Astrocyte of the cerebellum (primary cell): ENCODE results near the gene NFIX.

ENCODE experiments used
- DNase-seq: peaks from one replicate; pipeline ENCODE4 v3.0.0-alpha.2; 2011; ENCODE audit warnings: low read depth
- H3K4me3 ChIP-seq: 2 replicates; pipeline ENCODE4 v1.5.1; 2011; ENCODE audit warnings: mild to moderate bottlenecking, low read depth, low read length, moderate library complexity
- CTCF ChIP-seq: IDR thresholded peaks from 2 replicates; pipeline ENCODE4 v1.5.1; 2012; ENCODE audit warnings: low read length, low read depth, moderate library complexity, mild to moderate bottlenecking; ENCODE audit errors: missing control alignments
- in situ Hi-C: cut with HindIII; loops from 2 replicates; pipeline ENCODE4 v1.10.0; 2017; ENCODE audit warnings: low sequenced_read_pairs

Gene NFIX

GRCh38 chr19:13078381-13078780, 83.1 kb downstream of the NFIX start:
- in situ Hi-C loops, result no loop called here
- no peak for TF ChIP-seq CTCF
- DNase-seq, result no peak
- H3K4me3 ChIP-seq, result no peak overlapping the region

DNA sequence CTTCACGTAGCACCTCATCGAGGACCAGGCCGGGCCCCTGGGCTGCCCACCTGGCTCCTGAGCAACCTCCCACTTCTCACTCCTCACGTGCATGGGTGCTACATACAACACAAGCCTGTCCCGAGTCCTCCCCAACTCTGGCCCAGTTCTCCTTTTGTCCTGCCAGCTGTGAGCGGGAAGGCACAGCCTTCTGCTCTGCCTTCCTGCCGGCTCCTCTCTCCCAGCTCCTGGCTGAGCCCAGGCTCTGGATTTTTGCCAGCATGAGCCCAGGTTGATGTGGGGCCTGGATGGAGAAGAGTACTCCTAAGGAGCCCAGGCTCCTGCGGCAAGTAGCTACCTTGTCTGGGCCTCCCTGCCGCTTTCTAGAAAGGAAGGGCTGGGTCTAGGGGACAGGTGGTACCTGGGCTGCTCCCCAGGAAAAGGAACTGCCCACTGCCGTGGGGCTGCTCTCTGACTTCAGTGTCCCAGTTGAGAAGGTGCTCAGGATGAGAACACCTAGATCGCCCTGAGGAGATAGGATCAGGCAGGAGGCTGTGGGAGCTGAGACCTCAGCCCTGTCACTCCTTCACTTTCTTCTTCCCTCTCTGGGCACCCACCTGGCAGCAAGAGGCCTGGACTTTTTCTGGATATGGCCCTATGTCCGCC, 83.7 kb downstream of the NFIX start:
- in situ Hi-C loops, result no loop called here
- no peak for TF ChIP-seq CTCF
- no peak overlapping the region for H3K4me3 ChIP-seq
- DNase-seq, result no peak

DNA sequence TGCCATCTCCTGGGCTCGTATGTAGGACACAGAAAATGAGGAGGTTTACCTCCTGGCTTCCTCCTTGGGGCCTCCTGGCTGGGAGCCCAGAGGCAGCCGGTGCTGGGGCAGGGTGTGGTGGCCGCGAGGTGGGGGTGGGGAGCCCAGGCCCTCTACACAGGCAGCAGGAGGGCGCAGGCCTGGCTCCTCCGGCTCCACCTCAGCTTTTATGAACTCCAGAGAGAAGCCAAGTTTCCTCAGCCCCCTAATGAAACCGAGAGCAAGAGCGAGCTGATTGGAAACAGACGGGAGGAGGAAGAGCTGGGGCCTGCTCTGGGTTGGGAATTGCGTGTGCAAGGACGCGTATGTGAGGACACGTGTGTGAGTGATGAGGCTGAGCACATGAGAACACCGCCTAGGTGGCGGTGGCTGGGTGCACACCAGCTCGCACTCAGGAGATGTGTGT, 84.3 kb downstream of the NFIX start:
- no peak for TF ChIP-seq CTCF
- no peak overlapping the region for H3K4me3 ChIP-seq
- in situ Hi-C loops, result no loop called here
- peak; percentile 42 for DNase-seq

DNA sequence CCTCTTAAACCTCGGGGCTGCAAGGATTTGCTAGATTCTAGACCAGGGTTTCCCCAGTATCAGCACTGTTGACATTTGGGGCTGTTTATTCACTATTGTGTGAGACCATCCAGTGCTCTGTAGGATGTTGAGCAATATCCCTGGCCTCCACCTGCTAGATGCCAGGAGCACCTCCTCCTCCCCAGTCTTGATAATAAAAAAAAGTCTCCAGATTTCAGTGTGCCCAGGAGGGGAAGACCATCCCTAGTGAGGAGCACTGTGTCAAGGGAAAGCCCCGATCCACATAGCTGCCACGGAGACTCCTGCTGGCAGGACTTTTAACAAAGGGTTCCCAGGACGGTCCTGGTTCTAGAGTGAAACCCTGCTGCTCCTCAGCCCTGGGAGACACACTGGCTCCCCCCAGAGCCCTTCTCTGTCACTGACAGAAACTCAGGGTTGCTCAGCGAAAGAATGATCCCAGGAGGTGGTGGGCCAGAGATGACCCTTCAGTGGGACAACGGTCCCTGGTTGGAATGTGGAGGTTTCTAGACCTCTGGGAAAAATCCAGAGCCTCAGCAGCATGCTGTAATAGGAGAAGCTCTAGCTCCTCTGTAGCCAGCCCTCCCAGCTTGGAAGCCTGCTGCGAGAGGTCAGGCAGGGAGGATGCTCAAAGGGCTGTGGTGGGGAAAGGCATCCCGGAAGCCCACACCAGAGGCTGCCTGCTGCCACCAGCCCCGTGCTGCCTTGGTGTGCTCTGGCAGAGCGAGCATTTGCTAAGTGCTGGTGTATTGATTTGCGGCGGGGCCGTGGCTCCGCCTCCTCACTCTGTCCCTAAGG, 87.1 kb downstream of the NFIX start:
- H3K4me3 ChIP-seq, result no peak overlapping the region
- in situ Hi-C loops, result no loop called here
- peak; percentile 45 for TF ChIP-seq CTCF
- peak; percentile 97 for DNase-seq

DNA sequence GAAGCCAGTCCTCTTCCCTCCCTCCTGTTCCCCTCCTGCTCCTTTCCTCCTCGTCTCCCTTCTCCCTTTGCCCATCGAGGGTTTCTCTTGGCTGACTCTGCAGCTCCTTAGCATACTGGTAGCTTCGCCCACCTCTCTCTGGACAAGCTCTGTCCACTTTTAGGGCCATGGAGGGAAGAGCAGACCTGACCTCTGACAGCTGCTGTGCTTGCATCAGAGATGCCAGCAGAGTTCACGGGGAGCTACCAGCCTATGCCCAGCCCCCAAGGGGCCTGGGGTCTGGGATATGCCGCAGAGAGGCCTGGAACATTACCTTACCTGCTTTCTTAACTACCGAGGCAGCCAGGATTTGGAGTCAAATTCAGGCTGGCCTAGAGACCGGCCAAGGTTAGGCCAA, 87.7 kb downstream of the NFIX start:
- no peak for DNase-seq
- TF ChIP-seq CTCF, result no peak
- no peak overlapping the region for H3K4me3 ChIP-seq
- in situ Hi-C loops, result no loop called here

- no peak for DNase-seq
- TF ChIP-seq CTCF, result no peak
- H3K4me3 ChIP-seq, result no peak overlapping the region
- in situ Hi-C loops, result no loop called here
Observed at GRCh38 chr19:13083627-13084026, 88.4 kb downstream of the NFIX start.
